Spleen (tissue), 11 donors: Measurements from ENCODE around the gene SNX5. TPM values are rescaled to one million over a fixed set of nuclear protein-coding genes. Genes with fewer than 3 reads are reported as not detected.

Experiments
- DNase-seq: peaks from one replicate; pipeline ENCODE4 v3.0.0-alpha.2; 2020
- H3K27ac ChIP-seq, 8 donors: fragments of 200-600 bp; sonication (generic) in 7 of 8; 1 replicate in 4 of 8; 2 replicates in 4 of 8; pipeline versions ENCODE4 v1.5.0 to v1.8.0; 2016 to 2021; ENCODE audit warnings: inconsistent platforms in 4 of 8, mild to moderate bottlenecking in 4 of 8, moderate library complexity in 1 of 8
- H3K27me3 ChIP-seq, 7 donors: fragments of 200-600 bp; sonication (generic) in 6 of 7; replicated peaks in 1 of 7; 1 replicate in 4 of 7; 2 replicates in 3 of 7; pipeline versions ENCODE4 v1.5.0 to v1.8.0; 2016 to 2021; ENCODE audit warnings: inconsistent platforms in 3 of 7, mild to moderate bottlenecking in 1 of 7
- H3K36me3 ChIP-seq, 6 donors: fragments of 200-600 bp; sonication (generic) in 5 of 6; 1 replicate in 4 of 6; 2 replicates in 2 of 6; pipeline versions ENCODE4 v1.5.0 to v1.8.0; 2016 to 2021; ENCODE audit warnings: inconsistent platforms in 2 of 6
- H3K4me1 ChIP-seq, 6 donors: fragments of 200-600 bp; sonication (generic) in 5 of 6; 1 replicate in 3 of 6; 2 replicates in 3 of 6; pipeline versions ENCODE4 v1.5.0 to v1.8.0; 2016 to 2021; ENCODE audit warnings: inconsistent platforms in 3 of 6
- H3K4me3 ChIP-seq, 8 donors: fragments of 200-600 bp; sonication (generic) in 7 of 8; 1 replicate in 4 of 8; 2 replicates in 4 of 8; pipeline versions ENCODE4 v1.5.0 to v1.8.0; 2016 to 2021; ENCODE audit warnings: inconsistent platforms in 4 of 8, mild to moderate bottlenecking in 4 of 8, moderate library complexity in 2 of 8
- H3K9me3 ChIP-seq, 8 donors: fragments of 200-600 bp; sonication (generic) in 7 of 8; 1 replicate in 4 of 8; 2 replicates in 4 of 8; pipeline versions ENCODE4 v1.5.0 to v1.8.0; 2016 to 2021; ENCODE audit warnings: inconsistent platforms in 4 of 8
- CTCF ChIP-seq, 11 experiments: fragments of 200-600 bp in 7 of 11; fragments of 450-650 bp in 4 of 11; sonication (generic) in 4 of 11; IDR thresholded peaks in 8 of 11; conservative IDR thresholded peaks in 3 of 11; 1 replicate in 7 of 11; 2 replicates in 4 of 11; pipeline versions ENCODE4 v1.4.0 to v1.8.0; 2016 to 2021; ENCODE audit warnings: antibody characterized with exemption in 11 of 11, inconsistent platforms in 4 of 11, mild to moderate bottlenecking in 1 of 11
- POLR2A ChIP-seq, 3 donors: fragments of 450-650 bp; IDR thresholded peaks; one replicate each; pipeline ENCODE4 v1.5.1; 2017; ENCODE audit warnings: antibody characterized with exemption in 3 of 3, mild to moderate bottlenecking in 1 of 3
- POLR2AphosphoS5 ChIP-seq, 3 donors: sonication (generic); formaldehyde crosslinking; IDR thresholded peaks; one replicate each; pipeline ENCODE4 v1.5.1; 2017; ENCODE audit warnings: antibody characterized with exemption in 3 of 3
- WGBS, 5 donors: extraction: QIAGEN DNeasy Blood & Tissue Kit in 3 of 5; methylation state at CpG; one replicate each; pipeline versions ENCODE4 v1.1.5 to v1.1.7; 2013 to 2018; 5-methylcytosine and 5-hydroxymethylcytosine counted together
- intact Hi-C: fragments of 100-400 bp; cut with DNase I; formaldehyde crosslinking; loops from one replicate; pipeline ENCODE4 v1.15.0; 2023; ENCODE audit warnings: low total_unique reads
- polyA plus RNA-seq, 3 donors: library from polyadenylated mRNA; stranded (reverse); fragments of 200-250 nt; gene quantifications; one replicate each; pipeline ENCODE4 v1.2.1, GENCODE V29; 2013
- total RNA-seq, 7 donors: library from RNA; depleted of rRNA in 3 of 7; stranded (reverse); fragments of >200 nt in 3 of 7; fragmentation: NEBNext Ultra II Directional in 4 of 7; extraction: Animal tissue kit (Norgen Biotek cat#: 25700) in 4 of 7; gene quantifications; one replicate each; pipeline versions ENCODE4 v1.1.0 to v1.2.1, GENCODE V29; 2016 to 2021
- donor health status: healthy with polysubstance abuse.
- donor health status: DM: no; HTN: no; CAD: no; lungs with moderate emphysema.
- donor health status: DM: no; HTN: no; CAD: no.
- donor health status: Bipolar disorder and iron deficiency.
- donor health status: healthy.
- donor health status: DM: no; HTN: no; CAD: no.
- donor health status: DM: yes; HTN: yes; CAD: no.

SNX5 gene
- total and polyA plus RNA-seq, 10 donors = 126 to 261 (median 175) TPM

GRCh38 chr20:18001131-18001921 lies 32.7 kb upstream of the SNX5 start:
- no peak for TF ChIP-seq POLR2AphosphoS5 (IDR thresholded peaks at IDR 0.05)
- TF ChIP-seq POLR2A (IDR thresholded peaks at IDR 0.05) = no peak
- TF ChIP-seq CTCF (IDR thresholded peaks at IDR 0.05 in 8 of 11, conservative IDR thresholded peaks at IDR 0.05 in 3 of 11) = no peak
- no peaks in the 10 kb centered on the region for H3K27me3 ChIP-seq
- DNase-seq = no peak

GRCh38 chr20:17999566-17999965 lies 31.0 kb upstream of the SNX5 start:
- intact Hi-C loops = loop anchor here (10.0 kb wide), 4 partner anchors 55 to 495 kb away; partner anchors contain the start of gene BFSP1
- WGBS, 5 donors = 71 to 90% (median 77%) methylated on average over 4 of the region's 4 CpGs
- TF ChIP-seq POLR2AphosphoS5 (IDR thresholded peaks at IDR 0.05) (no peak), CTCF (IDR thresholded peaks at IDR 0.05 in 8 of 11, conservative IDR thresholded peaks at IDR 0.05 in 3 of 11) (no peak), POLR2A (IDR thresholded peaks at IDR 0.05) (no peak)

More at GRCh38 chr20:18001131-18001921, 32.7 kb upstream of the SNX5 start:
- Histone ChIP-seq H3K9me3 (no peaks in the 10 kb centered on the region), H3K4me3 (no peak overlapping the region), H3K36me3 (no peaks in the 10 kb centered on the region), H3K27ac (no peak overlapping the region), H3K4me1 (peaks cover 3 to 46% (median 18%) of the 10 kb centered on the region in 6 donors)
- 77 to 90% (median 84%) methylated on average over 10 of the region's 10 CpGs for WGBS, 5 donors
- intact Hi-C loops = no loop called here

GRCh38 chr20:17998446-17998845 lies 29.9 kb upstream of the SNX5 start:
- WGBS, 5 donors = 77 to 88% (median 84%) methylated on average over 5 of the region's 5 CpGs
- Histone ChIP-seq H3K36me3 (no peaks in the 10 kb centered on the region), H3K9me3 (no peaks in the 10 kb centered on the region), H3K27ac (no peak overlapping the region), H3K27me3 (no peaks in the 10 kb centered on the region), H3K4me3 (no peak overlapping the region), H3K4me1 (peaks cover 0 to 29% (median 12%) of the 10 kb centered on the region in 6 donors)
- no peak for TF ChIP-seq CTCF (IDR thresholded peaks at IDR 0.05 in 8 of 11, conservative IDR thresholded peaks at IDR 0.05 in 3 of 11)
- intact Hi-C loops = loop anchor here (10.0 kb wide), 4 partner anchors 54 to 494 kb away; partner anchors contain the start of gene BFSP1
- DNase-seq = no peak

More at GRCh38 chr20:17999566-17999965, 31.0 kb upstream of the SNX5 start:
- Histone ChIP-seq H3K4me1 (peaks cover 3 to 40% (median 16%) of the 10 kb centered on the region in 6 donors), H3K36me3 (no peaks in the 10 kb centered on the region), H3K27ac (no peak overlapping the region), H3K9me3 (no peaks in the 10 kb centered on the region), H3K27me3 (no peaks in the 10 kb centered on the region), H3K4me3 (no peak overlapping the region)
- DNase-seq = no peak
